Stimulated activated memory B cell treated with anti-CD40 and anti-IgM and Interleukin-4, amounts not matched to agents 10 μg/mL and 1 μg/mL and 100 μg/mL, for 72 hours (primary cell): ENCODE data around the gene IQCN.

Experiments used
- ATAC-seq: fragments of 150-1000 bp; cut with Tn5 transposase; 2 replicates; pipeline ENCODE4 v1.10.0; 2021
- H3K27ac Mint-ChIP-seq: one replicate; pipeline ENCODE4 v1.8.0; 2022; ENCODE audit warnings: mild to moderate bottlenecking, mixed read lengths
- H3K27me3 Mint-ChIP-seq: one replicate; pipeline ENCODE4 v1.8.0; 2022; ENCODE audit warnings: mixed read lengths
- H3K36me3 Mint-ChIP-seq: one replicate; pipeline ENCODE4 v1.8.0; 2022; ENCODE audit warnings: mixed read lengths
- H3K4me1 Mint-ChIP-seq: one replicate; pipeline ENCODE4 v1.8.0; 2022; ENCODE audit warnings: mixed read lengths
- H3K4me3 Mint-ChIP-seq: one replicate; pipeline ENCODE4 v1.8.0; 2022; ENCODE audit warnings: mild to moderate bottlenecking, moderate library complexity, mixed read lengths
- H3K9me3 Mint-ChIP-seq: one replicate; pipeline ENCODE4 v1.8.0; 2022; ENCODE audit warnings: mixed read lengths

Gene IQCN

DNA sequence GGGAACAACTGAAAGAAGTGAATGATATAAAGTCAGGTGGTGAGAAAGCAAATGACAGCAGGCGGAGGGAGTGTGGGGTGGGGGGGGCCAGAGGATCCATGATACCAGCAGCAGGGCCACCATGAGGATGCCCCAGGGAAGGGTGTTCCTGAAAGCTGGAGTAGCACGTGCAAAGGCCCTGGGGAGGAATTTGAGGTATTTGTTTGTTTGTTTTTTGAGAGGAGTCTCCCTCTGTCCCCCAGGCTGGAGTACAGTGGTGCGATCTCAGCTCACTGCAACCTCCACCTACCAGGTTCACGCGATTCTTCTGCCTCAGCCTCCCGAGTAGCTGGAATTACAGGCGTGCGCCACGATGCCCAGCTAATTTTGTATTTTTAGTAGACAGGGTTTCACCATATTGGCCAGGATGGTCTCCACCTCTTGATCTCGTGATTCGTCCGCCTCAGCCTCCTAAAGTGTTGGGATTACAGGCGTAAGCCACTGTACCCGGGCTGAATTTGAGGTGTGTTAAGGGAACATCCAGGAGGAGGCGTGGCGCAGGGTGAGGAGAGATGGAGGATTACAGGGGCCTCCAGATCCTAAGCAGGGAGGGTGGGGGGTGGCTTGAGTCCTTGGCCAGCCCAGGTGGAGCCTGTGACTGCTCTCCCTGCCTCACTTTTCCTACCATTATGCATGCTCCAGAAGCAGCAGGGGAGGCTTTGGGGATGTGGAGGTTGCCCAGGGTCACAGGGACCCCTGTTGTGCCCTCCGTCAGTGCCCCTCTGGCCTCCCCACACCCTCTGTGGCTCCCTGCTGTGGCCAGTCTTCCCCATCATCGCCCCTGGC lies 19.6 kb upstream of the IQCN start:
- Mint-ChIP-seq H3K27ac (peak overlapping the region; percentile 83), H3K27me3 (no peaks in the 10 kb centered on the region), H3K36me3 (peaks cover 9% of the 10 kb centered on the region), H3K9me3 (peaks cover 12% of the 10 kb centered on the region), H3K4me3 (peak overlapping the region; percentile 86), H3K4me1 (peaks cover 56% of the 10 kb centered on the region)
- ATAC-seq = no peak

DNA sequence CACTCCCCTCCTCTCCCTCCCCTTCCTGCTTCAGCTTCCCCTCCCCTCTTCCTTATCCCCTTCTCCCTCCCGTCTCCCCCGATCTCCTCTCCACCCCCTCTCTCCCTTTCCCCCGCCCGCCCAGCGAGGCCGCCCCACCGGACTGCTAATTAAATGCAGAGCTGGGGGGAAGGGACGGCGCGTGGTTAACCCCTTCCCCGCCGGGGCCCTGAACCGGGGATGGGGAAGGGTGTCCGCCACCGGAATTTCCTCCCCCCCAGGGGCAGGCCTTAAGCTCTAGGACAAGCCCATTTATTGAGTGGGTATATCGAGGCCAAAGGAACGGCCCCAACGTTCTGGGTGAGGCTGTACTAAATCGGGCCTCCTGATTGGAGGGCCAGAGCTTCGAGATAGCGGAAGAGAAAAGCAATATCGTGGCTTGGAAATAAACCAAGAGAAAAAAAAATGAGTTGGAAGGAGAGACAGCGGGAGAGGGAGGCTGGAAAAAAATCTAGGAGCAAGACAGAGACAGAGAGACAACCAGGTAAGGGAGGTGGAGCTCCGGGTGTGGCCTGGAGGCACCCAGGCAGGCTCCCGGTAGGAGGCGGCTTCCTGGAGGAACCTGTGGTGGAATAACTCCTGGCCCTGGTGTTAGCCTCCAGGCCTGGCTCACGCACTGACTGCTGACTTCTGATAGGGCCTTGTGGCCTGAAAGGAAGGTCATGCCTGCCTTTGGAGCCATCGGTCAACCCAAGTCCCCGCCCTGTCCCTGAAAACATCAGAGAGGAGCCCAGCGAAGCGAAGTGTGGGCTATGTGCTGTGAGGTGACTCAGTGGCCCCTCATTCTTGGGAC lies 18.8 kb upstream of the IQCN start:
- H3K27ac Mint-ChIP-seq = peak overlapping the region; percentile 83
- H3K36me3 Mint-ChIP-seq = peaks cover 9% of the 10 kb centered on the region
- peaks cover 12% of the 10 kb centered on the region for H3K9me3 Mint-ChIP-seq
- peaks cover 56% of the 10 kb centered on the region for H3K4me1 Mint-ChIP-seq
- no peaks in the 10 kb centered on the region for H3K27me3 Mint-ChIP-seq
- peak overlapping the region; percentile 86 for H3K4me3 Mint-ChIP-seq
- ATAC-seq = no peak

DNA sequence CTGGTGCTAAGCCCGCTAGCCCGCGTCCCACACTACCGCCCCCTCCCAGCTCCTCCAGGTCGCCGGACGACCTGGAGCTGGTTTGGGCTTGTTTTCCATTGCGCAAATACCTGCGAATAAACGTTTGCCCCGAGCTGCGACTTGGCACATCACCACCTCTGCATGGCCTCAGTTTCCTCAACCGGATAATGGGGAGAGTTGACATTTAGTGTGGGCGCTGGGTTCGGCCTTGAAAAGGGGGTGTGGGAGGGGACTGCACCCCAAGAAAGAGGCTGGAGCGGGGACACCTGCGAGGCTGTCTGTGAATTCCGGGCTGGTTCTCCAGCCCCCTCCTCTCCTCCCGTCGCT lies 18.2 kb upstream of the IQCN start:
- H3K27ac Mint-ChIP-seq = peak overlapping the region; percentile 83
- peaks cover 12% of the 10 kb centered on the region for H3K9me3 Mint-ChIP-seq
- no peak for ATAC-seq
- H3K27me3 Mint-ChIP-seq = no peaks in the 10 kb centered on the region
- peak overlapping the region; percentile 86 for H3K4me3 Mint-ChIP-seq
- H3K36me3 Mint-ChIP-seq = peaks cover 9% of the 10 kb centered on the region
- peaks cover 56% of the 10 kb centered on the region for H3K4me1 Mint-ChIP-seq

DNA sequence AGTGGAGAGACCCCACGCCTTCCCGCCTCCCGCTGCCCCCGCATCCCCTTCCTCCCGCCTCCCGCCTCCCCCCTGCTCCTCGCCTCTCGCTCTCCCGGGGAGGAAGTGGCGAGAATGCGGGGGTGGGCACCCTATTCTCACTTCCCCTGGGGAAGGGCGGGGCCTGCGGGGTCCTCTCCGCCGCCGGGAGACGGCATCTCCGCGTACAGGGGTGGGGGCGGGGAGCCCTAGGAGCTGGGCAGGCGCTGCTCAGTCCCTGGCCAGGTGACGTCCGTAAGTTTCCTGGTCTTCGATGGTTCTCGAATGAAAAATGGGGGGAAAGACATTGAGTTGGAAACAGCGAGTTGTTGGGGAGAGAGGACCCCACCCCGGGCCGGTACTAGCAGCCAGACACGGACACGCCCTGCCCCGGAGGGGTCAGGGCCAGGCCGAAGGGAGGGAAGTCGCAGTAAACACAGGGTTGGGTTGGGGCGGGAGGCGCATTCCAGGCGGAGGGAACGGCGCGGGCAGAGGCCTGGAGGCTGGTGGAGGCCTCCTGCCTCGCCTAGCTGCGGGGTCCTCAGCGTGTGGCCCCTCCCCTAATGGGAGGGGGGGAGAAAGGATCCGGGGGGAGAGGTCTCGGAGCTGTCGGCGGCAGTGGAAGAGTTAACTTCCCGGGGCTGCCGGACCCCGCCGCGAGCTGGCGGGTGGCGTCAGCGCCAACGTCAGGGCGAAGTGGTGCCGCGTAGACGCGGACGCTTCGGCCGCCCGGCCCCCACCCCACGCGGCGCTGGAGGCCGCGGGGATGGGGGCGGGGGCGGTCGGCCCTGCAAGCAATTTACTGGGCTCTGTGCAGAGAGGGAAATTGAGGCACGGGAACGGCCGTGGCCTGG lies 17.6 kb upstream of the IQCN start:
- H3K9me3 Mint-ChIP-seq = peaks cover 12% of the 10 kb centered on the region
- ATAC-seq = peak; percentile 78
- H3K27ac Mint-ChIP-seq = peak overlapping the region; percentile 83
- peaks cover 9% of the 10 kb centered on the region for H3K36me3 Mint-ChIP-seq
- no peaks in the 10 kb centered on the region for H3K27me3 Mint-ChIP-seq
- H3K4me3 Mint-ChIP-seq = peak overlapping the region; percentile 86
- peaks cover 60% of the 10 kb centered on the region for H3K4me1 Mint-ChIP-seq

DNA sequence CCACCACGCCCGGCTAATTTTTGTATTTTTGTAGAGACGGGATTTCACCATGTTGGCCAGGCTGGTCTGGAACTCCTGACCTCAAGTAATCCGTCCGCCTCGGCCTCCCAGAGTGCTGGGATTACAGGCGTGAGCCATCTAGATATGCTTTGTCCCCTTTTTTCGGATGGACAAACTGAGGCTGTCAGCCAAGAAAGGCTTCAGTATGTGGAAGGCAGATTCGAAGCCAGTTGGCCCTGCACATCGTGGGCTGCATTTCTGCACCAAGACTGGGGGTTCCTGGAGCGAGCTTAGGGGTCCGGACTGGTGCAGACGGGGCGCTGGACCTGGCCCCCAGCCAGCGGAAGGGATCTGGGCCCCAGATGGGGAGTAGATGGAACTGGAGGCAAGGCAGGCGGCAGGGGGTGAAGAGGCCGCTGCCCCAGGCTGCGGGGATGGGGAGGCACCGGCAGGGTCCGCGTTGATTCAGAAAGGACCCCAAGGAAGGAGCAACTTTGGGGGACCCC lies 16.8 kb upstream of the IQCN start:
- H3K4me1 Mint-ChIP-seq = peaks cover 63% of the 10 kb centered on the region
- peak overlapping the region; percentile 83 for H3K27ac Mint-ChIP-seq
- H3K4me3 Mint-ChIP-seq = peak overlapping the region; percentile 86
- no peaks in the 10 kb centered on the region for H3K27me3 Mint-ChIP-seq
- ATAC-seq = peak; percentile 19
- H3K9me3 Mint-ChIP-seq = peaks cover 12% of the 10 kb centered on the region
- H3K36me3 Mint-ChIP-seq = peaks cover 6% of the 10 kb centered on the region

DNA sequence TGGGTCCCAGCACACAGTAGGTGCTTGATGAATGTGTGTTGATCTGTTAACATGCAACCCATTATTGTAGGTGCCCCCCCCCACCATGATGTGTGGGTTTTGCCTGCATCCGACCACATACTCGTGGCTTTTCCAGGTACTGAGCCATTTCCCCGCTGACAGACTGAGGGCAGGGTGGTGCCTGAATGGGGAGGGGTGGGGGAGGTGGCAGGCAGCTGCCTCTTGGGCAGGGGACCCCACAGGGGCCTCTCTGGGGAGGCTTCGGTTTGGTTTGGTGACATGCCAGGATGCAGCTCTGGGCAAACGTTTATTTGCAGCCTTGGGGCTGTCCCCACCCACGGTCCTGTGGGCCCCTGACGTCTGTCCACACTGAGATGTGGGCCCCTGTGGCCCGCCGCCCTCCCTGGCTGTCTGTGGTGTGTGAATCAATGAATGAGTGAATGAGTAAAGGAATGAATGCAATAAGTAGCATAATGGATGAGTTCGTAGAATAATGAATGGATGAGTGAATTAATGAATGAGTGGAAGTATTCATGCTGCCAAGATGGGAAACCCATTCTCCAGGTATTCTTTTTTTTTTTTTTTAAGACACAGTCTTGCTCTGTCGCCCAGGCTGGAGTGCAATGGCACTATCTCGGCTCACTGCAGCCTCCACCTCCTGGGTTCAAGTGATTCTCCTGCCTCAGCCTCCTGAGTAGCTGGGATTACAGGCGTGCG lies 16.2 kb upstream of the IQCN start:
- H3K36me3 Mint-ChIP-seq = no peaks in the 10 kb centered on the region
- peak; percentile 82 for ATAC-seq
- peaks cover 6% of the 10 kb centered on the region for H3K9me3 Mint-ChIP-seq
- H3K27ac Mint-ChIP-seq = peak overlapping the region; percentile 83
- H3K4me1 Mint-ChIP-seq = peaks cover 64% of the 10 kb centered on the region
- peak overlapping the region; percentile 59 for H3K4me3 Mint-ChIP-seq
- no peaks in the 10 kb centered on the region for H3K27me3 Mint-ChIP-seq

DNA sequence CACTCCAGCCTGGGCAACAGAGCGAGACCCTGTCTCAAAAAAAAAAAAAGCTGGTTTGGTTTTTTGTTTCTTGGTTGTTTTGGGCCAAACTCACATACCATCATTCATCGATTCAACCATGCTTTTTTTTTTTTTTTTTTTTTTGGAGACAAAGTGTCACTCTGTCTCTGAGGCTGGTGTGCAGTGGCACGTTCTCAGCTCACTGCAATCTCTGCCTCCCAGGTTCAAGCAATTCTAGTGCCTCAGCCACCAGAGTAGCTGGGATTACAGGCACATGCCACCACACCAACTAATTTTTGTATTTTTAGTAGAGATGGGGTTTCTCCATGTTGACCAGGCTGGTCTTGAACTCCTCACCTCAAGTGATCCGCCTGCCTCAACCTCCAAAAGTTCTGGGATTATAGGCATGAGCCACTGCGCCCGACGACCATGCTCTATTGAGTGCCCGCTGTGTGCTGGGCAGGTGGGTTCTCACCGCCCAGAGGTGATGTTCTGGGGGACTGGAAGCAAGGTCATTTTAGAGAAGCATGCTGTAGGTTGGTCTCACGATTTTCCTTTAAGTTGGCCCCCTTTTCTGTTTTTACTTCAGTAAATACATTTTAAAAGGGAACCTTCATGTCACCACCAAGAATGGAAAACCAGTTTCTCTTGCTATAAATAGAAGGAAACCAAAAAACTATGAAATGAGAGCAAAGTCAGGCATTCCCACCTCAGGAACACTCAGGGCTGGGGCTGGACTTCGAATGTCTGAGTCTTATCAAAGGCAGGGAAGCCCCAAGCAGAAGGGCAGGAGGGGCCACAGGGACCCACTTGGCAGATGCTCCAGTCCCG lies 15.4 kb upstream of the IQCN start:
- H3K27ac Mint-ChIP-seq = peak overlapping the region; percentile 83
- no peaks in the 10 kb centered on the region for H3K9me3 Mint-ChIP-seq
- no peaks in the 10 kb centered on the region for H3K36me3 Mint-ChIP-seq
- peaks cover 64% of the 10 kb centered on the region for H3K4me1 Mint-ChIP-seq
- H3K27me3 Mint-ChIP-seq = no peaks in the 10 kb centered on the region
- H3K4me3 Mint-ChIP-seq = peak overlapping the region; percentile 10
- no peak for ATAC-seq

DNA sequence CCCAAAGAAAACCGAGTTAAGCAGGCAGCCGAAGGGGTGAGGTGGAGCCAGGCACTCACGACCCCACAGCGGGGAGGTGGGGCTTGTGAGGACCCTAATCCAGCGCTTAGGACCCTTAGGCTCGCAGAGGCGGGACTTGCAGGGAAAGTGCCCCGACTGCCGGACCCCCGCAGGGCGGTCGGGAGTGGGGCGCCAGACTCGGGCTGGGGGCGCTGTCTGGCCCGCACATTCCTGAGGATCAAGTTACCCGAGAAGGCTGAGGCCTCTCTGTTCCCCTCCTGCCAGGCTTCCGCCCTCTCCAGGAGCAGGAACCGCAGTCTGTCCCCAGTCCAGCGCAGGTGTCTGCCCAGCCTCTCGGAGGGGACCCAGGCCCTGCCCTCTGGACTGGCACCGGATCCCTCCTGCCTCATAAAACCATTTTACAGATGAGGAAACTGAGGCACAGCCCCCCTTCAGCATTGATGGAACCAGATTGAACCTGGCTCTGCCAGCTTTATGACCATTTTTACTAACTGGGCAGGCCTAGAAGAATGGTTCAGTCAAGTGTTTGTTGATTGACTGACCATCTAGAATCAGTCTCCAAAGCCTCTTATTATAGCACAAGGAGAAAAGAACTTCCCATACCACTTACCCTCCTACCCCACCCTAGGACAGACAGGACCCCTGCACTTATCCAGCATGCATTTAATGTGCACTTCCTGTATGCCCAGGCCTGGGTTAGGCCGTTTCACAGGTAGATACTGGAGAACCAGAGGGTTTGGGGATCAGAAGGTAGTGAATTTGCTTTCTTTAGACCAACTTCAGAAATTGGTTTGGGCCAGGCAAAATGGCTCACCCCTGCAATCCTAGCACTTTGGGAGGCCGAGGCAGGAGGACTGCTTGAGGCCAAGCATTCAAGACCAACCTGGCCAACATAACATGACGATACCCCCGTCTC lies 13.9 kb upstream of the IQCN start:
- Mint-ChIP-seq H3K27me3 (no peaks in the 10 kb centered on the region), H3K36me3 (no peaks in the 10 kb centered on the region), H3K9me3 (no peaks in the 10 kb centered on the region), H3K27ac (peak overlapping the region; percentile 83), H3K4me3 (no peak overlapping the region), H3K4me1 (peaks cover 54% of the 10 kb centered on the region)
- no peak for ATAC-seq

DNA sequence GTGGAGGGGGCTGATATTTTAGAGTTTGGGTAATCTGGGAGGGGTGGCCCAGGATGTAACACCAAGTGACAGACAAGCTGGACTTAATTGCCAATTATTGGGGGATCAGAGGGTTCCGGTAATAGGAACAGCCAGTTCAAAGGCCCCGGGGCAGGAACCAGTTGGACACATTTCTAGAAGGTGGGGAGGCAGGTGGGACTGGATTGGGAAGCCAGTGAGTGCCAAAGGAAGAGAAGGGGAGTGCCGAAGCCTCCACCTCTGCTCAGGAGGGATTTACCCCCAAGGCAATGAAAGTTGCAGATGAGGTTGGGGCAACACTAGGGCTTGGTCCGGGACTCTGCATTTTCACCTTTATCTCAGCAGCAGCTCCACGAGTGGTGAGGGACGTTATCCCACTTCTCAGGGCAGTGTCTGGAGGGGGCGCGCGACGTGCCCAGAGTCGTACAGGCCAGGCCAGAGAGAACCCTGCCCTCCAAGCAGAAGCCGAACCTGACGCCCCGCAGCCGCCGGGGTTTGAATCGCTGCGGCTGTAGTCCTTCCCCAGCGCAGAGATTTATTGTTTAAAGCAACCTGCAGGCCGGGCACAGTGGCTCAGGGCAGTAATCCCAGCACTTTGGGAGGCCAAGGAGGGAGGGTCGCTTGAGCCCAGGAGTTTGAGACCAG lies 12.9 kb upstream of the IQCN start:
- Mint-ChIP-seq H3K27ac (peak overlapping the region; percentile 34), H3K4me1 (peaks cover 60% of the 10 kb centered on the region), H3K4me3 (no peak overlapping the region), H3K9me3 (no peaks in the 10 kb centered on the region), H3K36me3 (no peaks in the 10 kb centered on the region), H3K27me3 (no peaks in the 10 kb centered on the region)
- ATAC-seq = no peak

DNA sequence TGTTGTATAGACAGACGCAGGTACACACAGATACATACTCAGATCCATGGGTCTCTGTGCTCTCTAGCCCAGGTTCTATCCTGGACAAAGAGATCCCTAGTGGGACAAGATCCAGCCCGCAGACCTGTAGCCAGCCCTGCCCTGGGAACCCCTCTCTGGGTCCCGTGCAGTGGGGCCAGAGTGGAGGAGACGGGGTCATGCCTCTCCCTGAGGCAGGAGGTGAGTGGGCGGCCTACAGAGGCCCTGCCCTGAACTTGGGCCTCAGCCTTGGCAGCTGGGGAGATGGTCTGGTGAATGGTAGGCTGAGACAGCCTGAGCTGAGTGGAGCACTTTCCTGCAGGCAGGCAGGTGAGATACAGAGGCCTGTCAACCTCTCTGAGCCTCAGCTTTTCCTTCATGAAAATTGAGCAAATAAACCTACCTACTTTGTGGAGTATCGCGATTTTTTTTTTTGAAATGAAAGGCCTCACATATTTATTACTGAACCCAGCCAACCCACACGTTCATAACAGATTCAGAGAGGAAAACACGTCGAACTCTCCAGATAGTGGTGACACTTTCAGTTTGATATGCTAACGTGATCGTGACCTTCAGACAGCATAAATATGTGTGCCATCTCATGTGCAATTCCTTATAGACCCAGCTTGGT lies 10.6 kb upstream of the IQCN start:
- no peak for ATAC-seq
- peak overlapping the region; percentile 34 for H3K27ac Mint-ChIP-seq
- H3K36me3 Mint-ChIP-seq = peaks cover 8% of the 10 kb centered on the region
- no peaks in the 10 kb centered on the region for H3K9me3 Mint-ChIP-seq
- no peaks in the 10 kb centered on the region for H3K27me3 Mint-ChIP-seq
- H3K4me3 Mint-ChIP-seq = no peak overlapping the region
- peaks cover 48% of the 10 kb centered on the region for H3K4me1 Mint-ChIP-seq

DNA sequence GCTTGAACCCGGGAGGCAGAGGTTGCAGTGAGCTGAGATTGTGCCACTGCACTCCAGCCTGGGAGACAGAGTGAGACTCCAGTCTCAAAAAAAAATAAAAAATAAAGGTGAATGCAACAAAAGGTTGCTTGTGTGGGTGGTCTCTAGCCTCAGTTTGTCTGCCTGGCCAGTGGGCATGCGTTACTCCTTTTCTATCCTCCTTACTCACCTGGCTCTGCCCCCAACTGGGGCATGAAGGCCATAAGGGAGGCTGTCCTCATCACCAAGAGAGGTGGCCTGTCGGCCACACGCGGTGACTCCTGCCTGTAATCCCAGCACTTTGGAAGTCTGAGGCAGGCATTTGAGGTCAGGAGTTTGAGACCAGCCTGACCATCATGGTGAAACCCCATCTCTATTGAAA lies 9.1 kb upstream of the IQCN start:
- H3K4me1 Mint-ChIP-seq = peaks cover 57% of the 10 kb centered on the region
- H3K27ac Mint-ChIP-seq = peak overlapping the region; percentile 91
- H3K36me3 Mint-ChIP-seq = peaks cover 23% of the 10 kb centered on the region
- no peaks in the 10 kb centered on the region for H3K27me3 Mint-ChIP-seq
- H3K9me3 Mint-ChIP-seq = no peaks in the 10 kb centered on the region
- ATAC-seq = no peak
- no peak overlapping the region for H3K4me3 Mint-ChIP-seq

DNA sequence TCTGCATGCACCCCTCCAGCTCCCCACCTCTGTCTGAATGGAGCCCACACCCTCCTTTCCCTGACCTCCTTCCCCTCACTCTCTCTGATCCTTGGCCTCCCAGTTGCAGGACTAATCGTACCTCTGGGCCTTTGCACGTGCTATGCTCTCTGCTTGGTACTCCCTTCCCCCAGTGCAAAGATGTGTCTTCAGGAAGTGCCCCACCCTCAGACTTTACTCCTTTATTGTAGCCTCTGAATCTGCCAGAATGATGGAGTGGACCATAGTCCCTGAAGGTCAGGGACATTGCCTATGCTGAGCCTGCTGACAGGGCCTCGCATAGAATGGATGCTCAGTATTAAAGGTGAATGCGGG lies 8.5 kb upstream of the IQCN start:
- Mint-ChIP-seq H3K4me3 (peak overlapping the region; percentile 87), H3K27ac (peak overlapping the region; percentile 91), H3K4me1 (peaks cover 60% of the 10 kb centered on the region), H3K9me3 (no peaks in the 10 kb centered on the region), H3K27me3 (no peaks in the 10 kb centered on the region), H3K36me3 (peaks cover 28% of the 10 kb centered on the region)
- ATAC-seq = no peak
